DOHH2 (cell line): ENCODE results near the gene CHRM4.

Source experiments
- H3F3A ChIP-seq: fragments of 200-600 bp; sonication (generic), shearing (Covaris generic); 2 replicates; pipeline ENCODE4 v1.6.0; 2016; ENCODE audit warnings: antibody characterized with exemption, mild to moderate bottlenecking; ENCODE audit not compliant: control insufficient read depth, insufficient read depth
- H3K27ac ChIP-seq: fragments of 200-600 bp; sonication (generic); 2 replicates; pipeline ENCODE4 v1.5.1; 2014; ENCODE audit warnings: low read depth, mild to moderate bottlenecking, low read length, moderate library complexity
- H3K27me3 ChIP-seq: fragments of 200-600 bp; sonication (generic); 2 replicates; pipeline ENCODE4 v1.6.1; 2014; ENCODE audit warnings: mild to moderate bottlenecking, low read length, mixed read lengths; ENCODE audit not compliant: control insufficient read depth
- H3K36me3 ChIP-seq: fragments of 200-600 bp; sonication (generic); 2 replicates; pipeline ENCODE4 v1.6.1; 2014; ENCODE audit warnings: mild to moderate bottlenecking, low read length, moderate library complexity, mixed read lengths; ENCODE audit not compliant: control insufficient read depth
- H3K4me1 ChIP-seq: fragments of 200-600 bp; sonication (generic); 2 replicates; pipeline ENCODE4 v1.6.1; 2014; ENCODE audit warnings: mild to moderate bottlenecking, low read length, mixed read lengths; ENCODE audit not compliant: control insufficient read depth
- H3K4me2 ChIP-seq: fragments of 200-600 bp; sonication (generic); 2 replicates; pipeline ENCODE4 v1.6.0; 2014; ENCODE audit warnings: mild to moderate bottlenecking, low read length, moderate library complexity
- H3K4me3 ChIP-seq: fragments of 200-600 bp; sonication (generic); 2 replicates; pipeline ENCODE4 v1.5.1; 2014; ENCODE audit warnings: mild to moderate bottlenecking, low read length, mixed read lengths
- H3K79me2 ChIP-seq: fragments of 200-600 bp; sonication (generic); 2 replicates; pipeline ENCODE4 v1.6.1; 2014; ENCODE audit warnings: mild to moderate bottlenecking, low read length, mixed read lengths; ENCODE audit not compliant: control insufficient read depth
- H3K9me2 ChIP-seq: fragments of 200-600 bp; sonication (generic); replicated peaks from 2 replicates; pipeline ENCODE4 v1.6.1; 2014; ENCODE audit warnings: mild to moderate bottlenecking, low read length, mixed read lengths; ENCODE audit not compliant: control insufficient read depth
- H3K9me3 ChIP-seq: fragments of 200-600 bp; sonication (generic); 2 replicates; pipeline ENCODE4 v1.6.1; 2014; ENCODE audit warnings: antibody characterized with exemption, low read length, mixed read lengths; ENCODE audit not compliant: control insufficient read depth, insufficient read depth
- H4K20me1 ChIP-seq: fragments of 200-600 bp; sonication (generic); 2 replicates; pipeline ENCODE4 v1.6.0; 2014; ENCODE audit warnings: low read depth, mild to moderate bottlenecking, antibody characterized with exemption, low read length, moderate library complexity; ENCODE audit not compliant: control insufficient read depth, insufficient read depth
- CTCF ChIP-seq: fragments of 200-600 bp; sonication (generic); IDR thresholded peaks from one replicate; pipeline ENCODE4 v1.5.1; 2014; ENCODE audit warnings: antibody characterized with exemption, mild to moderate bottlenecking, low read depth, low read length; ENCODE audit not compliant: poor library complexity, severe bottlenecking
- EZH2phosphoT487 ChIP-seq: fragments of 200-600 bp; sonication (generic); IDR thresholded peaks from 2 replicates; pipeline ENCODE4 v1.6.1; 2017; ENCODE audit warnings: borderline replicate concordance, mild to moderate bottlenecking, antibody characterized with exemption, low read length, moderate library complexity, mixed read lengths

CHRM4 gene

GRCh38 chr11:46413760-46414465, 22.3 kb upstream of the CHRM4 start:
- TF ChIP-seq EZH2phosphoT487, result no peak
- TF ChIP-seq CTCF, result no peak
- Histone ChIP-seq H3K4me1 (no peaks in the 10 kb centered on the region), H3K36me3 (peaks cover 18% of the 10 kb centered on the region; the same call in 1 of the 2 replicates), H3K4me3 (no peak overlapping the region), H3K9me3 (no peaks in the 10 kb centered on the region), H3K27me3 (no peaks in the 10 kb centered on the region), H4K20me1 (no peaks in the 10 kb centered on the region), H3K27ac (no peak overlapping the region), H3F3A (no peaks in the 10 kb centered on the region), H3K9me2 (no peaks in the 10 kb centered on the region), H3K79me2 (no peaks in the 10 kb centered on the region), H3K4me2 (no peak overlapping the region)

GRCh38 chr11:46410021-46410420, 18.4 kb upstream of the CHRM4 start:
- peaks cover 8% of the 10 kb centered on the region; the same call in 1 of the 2 replicates for H3K36me3 ChIP-seq
- H3K9me2 ChIP-seq, result no peaks in the 10 kb centered on the region
- H3K4me1 ChIP-seq, result no peaks in the 10 kb centered on the region
- H3K27ac ChIP-seq, result no peak overlapping the region
- H3K79me2 ChIP-seq, result no peaks in the 10 kb centered on the region
- no peaks in the 10 kb centered on the region for H4K20me1 ChIP-seq
- no peaks in the 10 kb centered on the region for H3K9me3 ChIP-seq
- H3F3A ChIP-seq, result no peaks in the 10 kb centered on the region
- no peak for TF ChIP-seq EZH2phosphoT487
- TF ChIP-seq CTCF, result peak; percentile 26
- no peaks in the 10 kb centered on the region for H3K27me3 ChIP-seq
- no peak overlapping the region for H3K4me2 ChIP-seq
- no peak overlapping the region for H3K4me3 ChIP-seq

GRCh38 chr11:46408407-46408986, 16.9 kb upstream of the CHRM4 start:
- Histone ChIP-seq H3K27ac (no peak overlapping the region), H3F3A (no peaks in the 10 kb centered on the region), H3K4me2 (no peak overlapping the region), H3K27me3 (no peaks in the 10 kb centered on the region), H4K20me1 (no peaks in the 10 kb centered on the region), H3K4me3 (no peak overlapping the region), H3K9me3 (no peaks in the 10 kb centered on the region), H3K4me1 (no peaks in the 10 kb centered on the region), H3K36me3 (peaks cover 5% of the 10 kb centered on the region), H3K79me2 (no peaks in the 10 kb centered on the region), H3K9me2 (no peaks in the 10 kb centered on the region)
- TF ChIP-seq EZH2phosphoT487, result no peak
- TF ChIP-seq CTCF, result no peak
